ENCODE results near the gene UFSP1. TPM values are rescaled to one million over a fixed set of nuclear protein-coding genes. Genes with fewer than 3 reads are reported as not detected.

Gene UFSP1
- 3.9 to 6.1 TPM (median 4.5 TPM) in 5 replicates for total RNA-seq (2022; extraction: Qiagen RNA extraction)

GRCh38 chr7:100888988-100889750 is at the start of gene UFSP1:
UFSP1 (minus strand) TSS chr7:100889715; CDS start chr7:100889271, 444 bp downstream.

GRCh38 chr7:100895701-100895955 is 6.1 kb upstream of the UFSP1 start, which contains the start of gene ACHE:
ACHE (minus strand) TSS chr7:100895888; CDS start chr7:100894232, 1,656 bp downstream.

GRCh38 chr7:100874577-100875355 is 14.7 kb downstream of the UFSP1 start, which contains the start of gene SRRT:
SRRT (plus strand) TSS chr7:100875103; CDS start chr7:100875591, 488 bp downstream.

GRCh38 chr7:100867040-100867775 is 22.3 kb downstream of the UFSP1 start, which contains the start of gene TRIP6:
TRIP6 (plus strand) TSS chr7:100867387; CDS start chr7:100867498, 111 bp downstream.

GRCh38 chr7:100852048-100852872 is 37.3 kb downstream of the UFSP1 start, which contains the start of gene SLC12A9:
SLC12A9 (plus strand) TSS chr7:100852713; CDS start chr7:100854198, 1,485 bp downstream.

Other genes with a start within 250 kb of the UFSP1 start
- 1.9 to 2.7 TPM (median 2.4 TPM) in 5 replicates for gene TFR2, start 248.2 kb downstream of the UFSP1 start, total RNA-seq (2022; extraction: Qiagen RNA extraction)
- not detected in 5 replicates for gene ACTL6B, start 233.3 kb downstream of the UFSP1 start, total RNA-seq (2022; extraction: Qiagen RNA extraction)
- gene GNB2, start 216.0 kb downstream of the UFSP1 start, total RNA-seq (2022; extraction: Qiagen RNA extraction), result 159 to 275 TPM (median 264 TPM) in 5 replicates
- 8.9 to 19.9 TPM (median 15.2 TPM) in 5 replicates for gene GIGYF1, start 195.5 kb downstream of the UFSP1 start, total RNA-seq (2022; extraction: Qiagen RNA extraction)
- gene POP7, start 183.6 kb downstream of the UFSP1 start, total RNA-seq (2022; extraction: Qiagen RNA extraction), result 69.0 to 94.3 TPM (median 86.0 TPM) in 5 replicates
- 0.06 TPM in 1 of 5 replicates, not detected in the others for gene EPO, start 169.2 kb downstream of the UFSP1 start, total RNA-seq (2022; extraction: Qiagen RNA extraction)
- gene ZAN, start 156.1 kb downstream of the UFSP1 start, total RNA-seq (2022; extraction: Qiagen RNA extraction), result not detected in 5 replicates
- gene EPHB4, start 62.2 kb downstream of the UFSP1 start, total RNA-seq (2022; extraction: Qiagen RNA extraction), result 31.6 to 48.8 TPM (median 47.8 TPM) in 5 replicates
- 10.0 to 15.5 TPM (median 12.9 TPM) in 5 replicates for gene SLC12A9, start 37.0 kb downstream of the UFSP1 start, total RNA-seq (2022; extraction: Qiagen RNA extraction)
- 38.6 to 50.0 TPM (median 46.4 TPM) in 5 replicates for gene TRIP6, start 22.3 kb downstream of the UFSP1 start, total RNA-seq (2022; extraction: Qiagen RNA extraction)
- 107 to 156 TPM (median 148 TPM) in 5 replicates for gene SRRT, start 14.6 kb downstream of the UFSP1 start, total RNA-seq (2022; extraction: Qiagen RNA extraction)
- gene ACHE, start 6.2 kb upstream of the UFSP1 start, total RNA-seq (2022; extraction: Qiagen RNA extraction), result 1.6 to 3.3 TPM (median 2.6 TPM) in 5 replicates
- 13.2 to 27.0 TPM (median 23.2 TPM) in 5 replicates for gene MUC3A, start 59.8 kb upstream of the UFSP1 start, total RNA-seq (2022; extraction: Qiagen RNA extraction)
- gene MUC12, start 79.8 kb upstream of the UFSP1 start, total RNA-seq (2022; extraction: Qiagen RNA extraction), result 13.7 to 18.6 TPM (median 16.4 TPM) in 5 replicates
- gene MUC17, start 130.4 kb upstream of the UFSP1 start, total RNA-seq (2022; extraction: Qiagen RNA extraction), result 0.02 to 0.14 TPM (median 0.03 TPM) in 5 replicates
- 9.8 to 19.3 TPM (median 17.2 TPM) in 5 replicates for gene TRIM56, start 195.8 kb upstream of the UFSP1 start, total RNA-seq (2022; extraction: Qiagen RNA extraction)
- 1,539 to 2,200 TPM (median 1,878 TPM) in 5 replicates for gene SERPINE1, start 237.4 kb upstream of the UFSP1 start, total RNA-seq (2022; extraction: Qiagen RNA extraction)